Endothelial cell of umbilical vein (primary cell): ENCODE data around the gene SMARCAD1. TPM values are rescaled to one million over a fixed set of nuclear protein-coding genes. Genes with fewer than 3 reads are reported as not detected.

Experiments used
- BruUV-seq: library from RNA; stranded (reverse); fragments of 400-500 nt; replicated peaks from 2 replicates; lab custom pipeline; 2021; lab: Mats Ljungman, UMichigan
- CTCF ChIA-PET: fragments of 300-600, 350-600 bp; sonication (Branson Sonifier 250); formaldehyde crosslinking; loops from one replicate; lab custom pipeline; 2021; ENCODE audit warnings: antibody characterized with exemption, inconsistent platforms; lab: Charles Lee
- POLR2A ChIA-PET: fragments of 300-600, 350-600 bp; sonication (Branson Sonifier 250); formaldehyde crosslinking; loops from one replicate; lab custom pipeline; 2021; ENCODE audit warnings: antibody characterized with exemption, inconsistent platforms; lab: Charles Lee
- DNase-seq: peaks from one replicate; pipeline ENCODE4 v3.0.0-alpha.2; 2011; ENCODE audit warnings: low read depth, low spot score
- FAIRE-seq: peaks from 2 replicates; lab custom pipeline; 2011; peaks lifted over from hg19 to GRCh38; lab: Jason Lieb, UNC
- H2AFZ ChIP-seq: 2 replicates; pipeline ENCODE4 v1.6.0; 2012; ENCODE audit warnings: low read depth, low read length, control low read depth, inconsistent platforms
- H3K27ac ChIP-seq: 2 replicates; pipeline ENCODE4 v1.5.1; 2011; ENCODE audit warnings: low read depth, mild to moderate bottlenecking, control low read depth, low read length, moderate library complexity; ENCODE audit not compliant: insufficient read depth
- H3K27me3 ChIP-seq, 2 experiments: 2 replicates each; pipeline versions ENCODE4 v1.6.0 to v1.6.1; 2011; ENCODE audit warnings: low read length in 2 of 2, mixed read lengths in 1 of 2; ENCODE audit not compliant: control insufficient read depth in 2 of 2, insufficient read depth in 2 of 2
- H3K36me3 ChIP-seq, 2 experiments: 2 replicates in 1 of 2; 3 replicates in 1 of 2; pipeline ENCODE4 v1.5.1; 2011; ENCODE audit warnings: low read length in 2 of 2, mild to moderate bottlenecking in 1 of 2, moderate library complexity in 1 of 2; ENCODE audit not compliant: control insufficient read depth in 2 of 2, insufficient read depth in 2 of 2; ENCODE audit errors: extremely low read depth in 1 of 2
- H3K4me1 ChIP-seq: 3 replicates; pipeline ENCODE4 v1.5.1; 2011; ENCODE audit warnings: mild to moderate bottlenecking, low read length; ENCODE audit not compliant: control insufficient read depth, insufficient read depth; ENCODE audit errors: extremely low read depth
- H3K4me2 ChIP-seq: 2 replicates; pipeline ENCODE4 v1.6.1; 2011; ENCODE audit warnings: low read length, control low read depth, mixed read lengths; ENCODE audit not compliant: insufficient read depth
- H3K4me3 ChIP-seq, 3 experiments: fragments of 200-600 bp in 1 of 3; sonication (generic), shearing (Covaris generic) in 1 of 3; replicated peaks in 1 of 3; 2 replicates each; pipeline ENCODE4 v1.5.1; 2011 to 2016; ENCODE audit warnings: control low read depth in 3 of 3, low read length in 3 of 3, mild to moderate bottlenecking in 2 of 3, inconsistent platforms in 1 of 3, low read depth in 1 of 3, moderate library complexity in 1 of 3; ENCODE audit not compliant: insufficient read depth in 1 of 3
- H3K79me2 ChIP-seq: 2 replicates; pipeline ENCODE4 v1.6.0; 2012; ENCODE audit warnings: low read length, inconsistent platforms; ENCODE audit not compliant: control insufficient read depth, insufficient read depth
- H3K9ac ChIP-seq: replicated peaks from 2 replicates; pipeline ENCODE3; 2011; ENCODE audit warnings: low read length, control low read depth; ENCODE audit not compliant: insufficient read depth; ENCODE audit errors: extremely low read depth
- H3K9me1 ChIP-seq: replicated peaks from 3 replicates; pipeline ENCODE4 v1.6.0; 2011; ENCODE audit warnings: mild to moderate bottlenecking, low read length; ENCODE audit not compliant: control insufficient read depth, insufficient read depth; ENCODE audit errors: extremely low read depth
- H3K9me3 ChIP-seq: replicated peaks from 2 replicates; pipeline ENCODE4 v1.5.1; 2012; ENCODE audit warnings: low read length, inconsistent platforms; ENCODE audit not compliant: control insufficient read depth, insufficient read depth
- H4K20me1 ChIP-seq: replicated peaks from 2 replicates; pipeline ENCODE3; 2011; ENCODE audit warnings: mild to moderate bottlenecking, low read length; ENCODE audit not compliant: control insufficient read depth, insufficient read depth; ENCODE audit errors: extremely low read depth
- EZH2 ChIP-seq: IDR thresholded peaks from 2 replicates; pipeline ENCODE4 v1.6.1; 2012; ENCODE audit warnings: borderline replicate concordance, low read depth, mild to moderate bottlenecking, moderate library complexity, low read length, inconsistent platforms; ENCODE audit not compliant: severe bottlenecking
- FOS ChIP-seq: IDR thresholded peaks from 2 replicates; pipeline ENCODE4 v1.6.1; 2011; ENCODE audit warnings: mild to moderate bottlenecking, low read length, moderate library complexity, borderline replicate concordance; ENCODE audit not compliant: insufficient read depth
- GATA2 ChIP-seq: IDR thresholded peaks from 2 replicates; pipeline ENCODE4 v1.7.0; 2011; ENCODE audit warnings: low read depth, mild to moderate bottlenecking, moderate library complexity, mixed read lengths, low read length; ENCODE audit not compliant: insufficient read length, insufficient read depth
- JUN ChIP-seq: IDR thresholded peaks from 2 replicates; pipeline ENCODE4 v1.6.1; 2011; ENCODE audit warnings: borderline replicate concordance, low read depth; ENCODE audit not compliant: insufficient read length, insufficient read depth
- MYC ChIP-seq: IDR thresholded peaks from one replicate; pipeline ENCODE4 v1.6.1; 2011; ENCODE audit warnings: mild to moderate bottlenecking, low read depth, low read length
- POLR2A ChIP-seq: IDR thresholded peaks from 2 replicates; pipeline ENCODE4 v1.6.1; 2012; ENCODE audit warnings: low read depth, mild to moderate bottlenecking, control low read depth, low read length
- POLR2AphosphoS5 ChIP-seq: IDR thresholded peaks from 2 replicates; pipeline ENCODE4 v1.6.1; 2012; ENCODE audit warnings: low read depth, mild to moderate bottlenecking, control low read depth, low read length, moderate library complexity; ENCODE audit not compliant: insufficient read depth
- dilution Hi-C: fragments of 300-500 bp; cut with MboI; formaldehyde crosslinking; loops from one replicate; pipeline ENCODE4 v1.15.0; 2019; ENCODE audit warnings: low sequenced_read_pairs; ENCODE audit not compliant: extremely low pct_ligation_motif_present
- intact Hi-C: fragments of 100-400 bp; cut with micrococcal nuclease; formaldehyde crosslinking; loops from one replicate; pipeline ENCODE4 v1.10.0; 2022
- polyA plus RNA-seq, 4 experiments: library from polyadenylated mRNA; depleted of rRNA in 3 of 4; stranded (reverse) in 3 of 4; unstranded in 1 of 4; fragments of >200 nt; gene quantifications; 2 replicates each; pipeline versions ENCODE4 v1.2.1 to v1.2.3, GENCODE V29; 2011 to 2012; ENCODE audit warnings: missing spikeins in 1 of 4
- total RNA-seq: library from RNA; stranded (reverse); gene quantifications from 2 replicates; pipeline ENCODE4 v1.2.3, GENCODE V29; 2021
- TF ChIP-seq, protein P1 (sequence below): IDR thresholded peaks from 2 replicates; pipeline ENCODE4 v1.6.1; 2011; ENCODE audit not compliant: insufficient read depth, insufficient read length
- TF ChIP-seq, protein P2 (sequence below), 2 donors: IDR thresholded peaks; 1 replicate in 1 of 2; 2 replicates in 1 of 2; pipeline ENCODE4 v1.5.1; 2011; ENCODE audit warnings: low read length in 2 of 2, mild to moderate bottlenecking in 2 of 2, moderate library complexity in 2 of 2, control low read depth in 1 of 2, inconsistent platforms in 1 of 2, low read depth in 1 of 2; ENCODE audit not compliant: insufficient read depth in 1 of 2; ENCODE audit errors: extremely low read depth in 1 of 2

Gene SMARCAD1
- total and polyA plus RNA-seq, 2 donors (not counting 3 experiments of a cell fraction or from before 2014, with no cell fraction given), result 15.5 to 34.8 TPM

DNA sequence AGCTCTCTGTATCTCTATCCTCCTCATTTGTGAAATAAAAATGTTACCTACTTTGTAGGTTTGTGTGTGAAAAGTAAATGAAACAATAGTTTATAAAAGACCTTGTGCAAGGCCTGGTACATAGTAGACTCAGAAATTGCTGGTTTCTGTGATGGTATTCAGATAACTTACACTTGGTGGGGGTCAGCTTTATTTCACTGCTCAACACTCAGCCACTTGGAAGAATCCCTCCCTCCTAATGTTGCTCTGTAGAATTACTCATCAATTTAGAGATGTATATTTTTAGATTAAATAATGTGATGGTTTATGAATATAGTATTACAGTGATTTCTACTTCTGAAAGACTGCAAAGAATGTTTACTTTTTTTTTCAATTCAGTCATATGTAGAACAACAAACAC lies 32.7 kb downstream of the SMARCAD1 start:
- TF ChIP-seq JUN (no peak), MYC (no peak), FOS (no peak), GATA2 (no peak), POLR2A (no peak), EZH2 (no peak), POLR2AphosphoS5 (no peak)
- TF ChIP-seq, protein P1, sequence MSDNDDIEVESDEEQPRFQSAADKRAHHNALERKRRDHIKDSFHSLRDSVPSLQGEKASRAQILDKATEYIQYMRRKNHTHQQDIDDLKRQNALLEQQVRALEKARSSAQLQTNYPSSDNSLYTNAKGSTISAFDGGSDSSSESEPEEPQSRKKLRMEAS, result no peak
- TF ChIP-seq, protein P2, sequence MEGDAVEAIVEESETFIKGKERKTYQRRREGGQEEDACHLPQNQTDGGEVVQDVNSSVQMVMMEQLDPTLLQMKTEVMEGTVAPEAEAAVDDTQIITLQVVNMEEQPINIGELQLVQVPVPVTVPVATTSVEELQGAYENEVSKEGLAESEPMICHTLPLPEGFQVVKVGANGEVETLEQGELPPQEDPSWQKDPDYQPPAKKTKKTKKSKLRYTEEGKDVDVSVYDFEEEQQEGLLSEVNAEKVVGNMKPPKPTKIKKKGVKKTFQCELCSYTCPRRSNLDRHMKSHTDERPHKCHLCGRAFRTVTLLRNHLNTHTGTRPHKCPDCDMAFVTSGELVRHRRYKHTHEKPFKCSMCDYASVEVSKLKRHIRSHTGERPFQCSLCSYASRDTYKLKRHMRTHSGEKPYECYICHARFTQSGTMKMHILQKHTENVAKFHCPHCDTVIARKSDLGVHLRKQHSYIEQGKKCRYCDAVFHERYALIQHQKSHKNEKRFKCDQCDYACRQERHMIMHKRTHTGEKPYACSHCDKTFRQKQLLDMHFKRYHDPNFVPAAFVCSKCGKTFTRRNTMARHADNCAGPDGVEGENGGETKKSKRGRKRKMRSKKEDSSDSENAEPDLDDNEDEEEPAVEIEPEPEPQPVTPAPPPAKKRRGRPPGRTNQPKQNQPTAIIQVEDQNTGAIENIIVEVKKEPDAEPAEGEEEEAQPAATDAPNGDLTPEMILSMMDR (IDR thresholded peaks at IDR 0.05; ENCODE audit: extremely low read depth in 1 of 2, insufficient read depth in 1 of 2, low read depth in 1 of 2, low read length in 2 of 2), result no peak
- DNase-seq (no peak), FAIRE-seq (no peak)
- Histone ChIP-seq H3K9me3 (no peaks in the 10 kb centered on the region), H3K27me3 (no peaks in the 10 kb centered on the region), H3K4me3 (no peak overlapping the region), H4K20me1 (no peaks in the 10 kb centered on the region), H3K9ac (no peak overlapping the region), H3K27ac (no peak overlapping the region), H3K36me3 (peaks cover 5 to 14% of the 10 kb centered on the region in 2 experiments), H3K9me1 (no peaks in the 10 kb centered on the region), H2AFZ (no peak overlapping the region), H3K79me2 (no peaks in the 10 kb centered on the region), H3K4me1 (no peaks in the 10 kb centered on the region), H3K4me2 (no peak overlapping the region)
- ChIA-PET CTCF (interaction anchor here (0.9 kb wide), 1 partner anchor 14 kb away, joined by 3 read pairs; no protein-coding TSS in a partner anchor), POLR2A (no interaction called here)
- BruUV-seq, result no TSS peak
- dilution Hi-C loops, result no loop called here
- intact Hi-C loops, result no loop called here
